Measurements from ENCODE around the gene FHL2. TPM values are rescaled to one million over a fixed set of nuclear protein-coding genes. Genes with fewer than 3 reads are reported as not detected.

FHL2 gene
- total and polyA plus RNA-seq, 4 donors: 3.9 to 9.0 (median 6.5) TPM

GRCh38 chr2:105400138-105400540 is 1.3 kb upstream of the FHL2 start:
- Histone ChIP-seq H3K9me3 (ENCODE audit: control insufficient read depth in 4 of 4, low read length in 3 of 4) (no peaks in the 10 kb centered on the region), H3K4me3 (ENCODE audit: low read depth in 1 of 3, low read length in 3 of 3) (no peak overlapping the region), H3K27ac (ENCODE audit: low read depth in 1 of 2, low read length in 2 of 2) (no peak overlapping the region), H3K9ac (ENCODE audit: low read depth in 1 of 2, low read length in 2 of 2) (no peak overlapping the region), H3K27me3 (ENCODE audit: control insufficient read depth in 4 of 4, insufficient read depth in 4 of 4, low read length in 3 of 4) (peaks cover 0 to 2% (median 0%) of the 10 kb centered on the region in 4 donors), H3K36me3 (ENCODE audit: control insufficient read depth in 4 of 4, insufficient read depth in 3 of 4, low read depth in 1 of 4, low read length in 3 of 4) (no peaks in the 10 kb centered on the region), H3K4me1 (ENCODE audit: control insufficient read depth in 4 of 4, insufficient read depth in 4 of 4, low read length in 3 of 4) (peaks cover 0 to 3% (median 1%) of the 10 kb centered on the region in 4 donors)
- 94% methylated on average over 7 of the region's 7 CpGs for WGBS
- no peak for DNase-seq (ENCODE audit: low spot score)
- no peak for TF ChIP-seq RAD21 (IDR thresholded peaks at IDR 0.05)
- no peak for TF ChIP-seq ATF3 (IDR thresholded peaks at IDR 0.05)
- TF ChIP-seq, protein P1, sequence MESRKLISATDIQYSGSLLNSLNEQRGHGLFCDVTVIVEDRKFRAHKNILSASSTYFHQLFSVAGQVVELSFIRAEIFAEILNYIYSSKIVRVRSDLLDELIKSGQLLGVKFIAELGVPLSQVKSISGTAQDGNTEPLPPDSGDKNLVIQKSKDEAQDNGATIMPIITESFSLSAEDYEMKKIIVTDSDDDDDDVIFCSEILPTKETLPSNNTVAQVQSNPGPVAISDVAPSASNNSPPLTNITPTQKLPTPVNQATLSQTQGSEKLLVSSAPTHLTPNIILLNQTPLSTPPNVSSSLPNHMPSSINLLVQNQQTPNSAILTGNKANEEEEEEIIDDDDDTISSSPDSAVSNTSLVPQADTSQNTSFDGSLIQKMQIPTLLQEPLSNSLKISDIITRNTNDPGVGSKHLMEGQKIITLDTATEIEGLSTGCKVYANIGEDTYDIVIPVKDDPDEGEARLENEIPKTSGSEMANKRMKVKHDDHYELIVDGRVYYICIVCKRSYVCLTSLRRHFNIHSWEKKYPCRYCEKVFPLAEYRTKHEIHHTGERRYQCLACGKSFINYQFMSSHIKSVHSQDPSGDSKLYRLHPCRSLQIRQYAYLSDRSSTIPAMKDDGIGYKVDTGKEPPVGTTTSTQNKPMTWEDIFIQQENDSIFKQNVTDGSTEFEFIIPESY (IDR thresholded peaks at IDR 0.05): no peak
- no peak for TF ChIP-seq NR2F2 (IDR thresholded peaks at IDR 0.05)
- no peak for TF ChIP-seq JUND (IDR thresholded peaks at IDR 0.05)
- no peak for TF ChIP-seq TAF1 (conservative IDR thresholded peaks at IDR 0.05)
- no peak for TF ChIP-seq CTCF (IDR thresholded peaks at IDR 0.05; ENCODE audit: low read depth, low read length, missing input control)
- no peak for TF ChIP-seq HNF4A (conservative IDR thresholded peaks at IDR 0.05)
- TF ChIP-seq FOXA2 (IDR thresholded peaks at IDR 0.05): no peak
- TF ChIP-seq SP1 (IDR thresholded peaks at IDR 0.05): no peak
- no peak for TF ChIP-seq MAX (IDR thresholded peaks at IDR 0.05)
- TF ChIP-seq GABPA (IDR thresholded peaks at IDR 0.05 in 1 of 2, conservative IDR thresholded peaks at IDR 0.05 in 1 of 2): no peak
- TF ChIP-seq, protein P2, sequence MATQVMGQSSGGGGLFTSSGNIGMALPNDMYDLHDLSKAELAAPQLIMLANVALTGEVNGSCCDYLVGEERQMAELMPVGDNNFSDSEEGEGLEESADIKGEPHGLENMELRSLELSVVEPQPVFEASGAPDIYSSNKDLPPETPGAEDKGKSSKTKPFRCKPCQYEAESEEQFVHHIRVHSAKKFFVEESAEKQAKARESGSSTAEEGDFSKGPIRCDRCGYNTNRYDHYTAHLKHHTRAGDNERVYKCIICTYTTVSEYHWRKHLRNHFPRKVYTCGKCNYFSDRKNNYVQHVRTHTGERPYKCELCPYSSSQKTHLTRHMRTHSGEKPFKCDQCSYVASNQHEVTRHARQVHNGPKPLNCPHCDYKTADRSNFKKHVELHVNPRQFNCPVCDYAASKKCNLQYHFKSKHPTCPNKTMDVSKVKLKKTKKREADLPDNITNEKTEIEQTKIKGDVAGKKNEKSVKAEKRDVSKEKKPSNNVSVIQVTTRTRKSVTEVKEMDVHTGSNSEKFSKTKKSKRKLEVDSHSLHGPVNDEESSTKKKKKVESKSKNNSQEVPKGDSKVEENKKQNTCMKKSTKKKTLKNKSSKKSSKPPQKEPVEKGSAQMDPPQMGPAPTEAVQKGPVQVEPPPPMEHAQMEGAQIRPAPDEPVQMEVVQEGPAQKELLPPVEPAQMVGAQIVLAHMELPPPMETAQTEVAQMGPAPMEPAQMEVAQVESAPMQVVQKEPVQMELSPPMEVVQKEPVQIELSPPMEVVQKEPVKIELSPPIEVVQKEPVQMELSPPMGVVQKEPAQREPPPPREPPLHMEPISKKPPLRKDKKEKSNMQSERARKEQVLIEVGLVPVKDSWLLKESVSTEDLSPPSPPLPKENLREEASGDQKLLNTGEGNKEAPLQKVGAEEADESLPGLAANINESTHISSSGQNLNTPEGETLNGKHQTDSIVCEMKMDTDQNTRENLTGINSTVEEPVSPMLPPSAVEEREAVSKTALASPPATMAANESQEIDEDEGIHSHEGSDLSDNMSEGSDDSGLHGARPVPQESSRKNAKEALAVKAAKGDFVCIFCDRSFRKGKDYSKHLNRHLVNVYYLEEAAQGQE (IDR thresholded peaks at IDR 0.05): no peak

GRCh38 chr2:105399207-105399861 is 483 bp upstream of the FHL2 start:
- H3K4me1 ChIP-seq (ENCODE audit: control insufficient read depth in 4 of 4, insufficient read depth in 4 of 4, low read length in 3 of 4): peaks cover 0 to 3% (median 1%) of the 10 kb centered on the region in 4 donors
- no peak for DNase-seq (ENCODE audit: low spot score)
- H3K4me3 ChIP-seq (ENCODE audit: low read depth in 1 of 3, low read length in 3 of 3): peak overlapping the region in 1 of 3 donors; percentile 68
- no peaks in the 10 kb centered on the region for H3K36me3 ChIP-seq (ENCODE audit: control insufficient read depth in 4 of 4, insufficient read depth in 3 of 4, low read depth in 1 of 4, low read length in 3 of 4)
- no peak overlapping the region for H3K27ac ChIP-seq (ENCODE audit: low read depth in 1 of 2, low read length in 2 of 2)
- H3K9me3 ChIP-seq (ENCODE audit: control insufficient read depth in 4 of 4, low read length in 3 of 4): no peaks in the 10 kb centered on the region
- TF ChIP-seq SP1 (IDR thresholded peaks at IDR 0.05) (no peak), RXRA (IDR thresholded peaks at IDR 0.05) (no peak)
- no peak overlapping the region for H3K9ac ChIP-seq (ENCODE audit: low read depth in 1 of 2, low read length in 2 of 2)
- peaks cover 0 to 2% (median 0%) of the 10 kb centered on the region in 4 donors for H3K27me3 ChIP-seq (ENCODE audit: control insufficient read depth in 4 of 4, insufficient read depth in 4 of 4, low read length in 3 of 4)
- WGBS: 50% methylated on average over 38 of the region's 38 CpGs
